GM19025 (cell line): ENCODE measurements around the gene VIP.
"Not testable (repeated sequence)": the region's sequence is repeated elsewhere in the genome, so short reads cannot be mapped to it uniquely, and the experiment has no call there.

Experiments used
- ATAC-seq: cut with Tn5 transposase; IDR thresholded peaks from one replicate; pipeline ENCODE4 v1.9.1; 2021; ENCODE audit warnings: mild to moderate bottlenecking, low read depth, moderate library complexity; ENCODE audit not compliant: unreplicated experiment

VIP gene

GRCh38 chr6:152750694-152751093 is at the start of gene VIP:
Gene VIP (plus strand): TSS chr6:152750797. CDS start chr6:152752178, 1,381 bp downstream.
- ATAC-seq, result no peak

GRCh38 chr6:152701081-152701862 is 49.3 kb upstream of the VIP start:
- ATAC-seq, result no peak

- ATAC-seq, result no peak
Measured at GRCh38 chr6:152701863-152702401, 48.7 kb upstream of the VIP start.

DNA sequence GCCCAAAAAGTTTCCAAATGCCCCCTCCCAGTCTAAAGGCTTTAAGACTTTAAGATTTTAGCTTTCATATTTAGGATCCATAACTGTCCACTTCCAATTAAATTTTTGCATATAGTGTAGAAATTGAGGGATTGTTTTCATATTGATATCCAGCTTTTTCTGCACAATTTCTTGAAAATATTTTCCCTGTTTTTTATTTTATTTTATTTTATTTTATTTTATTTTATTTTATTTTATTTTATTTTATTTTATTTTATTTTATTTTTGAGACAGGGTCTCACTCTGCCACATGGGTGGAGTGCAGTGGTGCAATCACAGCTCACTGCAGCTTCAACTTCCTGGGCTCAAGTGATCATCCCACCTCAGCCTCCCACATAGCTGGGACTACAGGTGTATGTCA is 46.8 kb upstream of the VIP start:
- not testable (repeated sequence) for ATAC-seq

DNA sequence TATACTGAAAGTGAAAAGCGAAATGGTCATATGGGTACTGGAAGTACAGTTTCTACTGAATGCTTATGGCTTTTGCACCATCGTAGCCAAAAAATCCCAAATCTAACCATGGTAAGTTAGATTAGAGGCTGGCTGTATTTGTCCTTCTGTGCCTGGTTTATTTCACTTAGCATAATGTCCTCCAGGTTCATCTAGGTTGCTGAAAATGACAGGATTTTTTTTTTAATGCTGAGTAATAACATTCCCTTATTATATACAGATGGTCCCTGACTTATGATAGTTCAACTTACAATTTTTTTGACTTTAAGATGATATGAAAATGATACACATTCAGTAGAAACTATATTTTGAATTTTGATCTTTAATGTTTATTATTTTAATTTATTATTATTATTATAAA is 45.3 kb upstream of the VIP start:
- ATAC-seq, result no peak

DNA sequence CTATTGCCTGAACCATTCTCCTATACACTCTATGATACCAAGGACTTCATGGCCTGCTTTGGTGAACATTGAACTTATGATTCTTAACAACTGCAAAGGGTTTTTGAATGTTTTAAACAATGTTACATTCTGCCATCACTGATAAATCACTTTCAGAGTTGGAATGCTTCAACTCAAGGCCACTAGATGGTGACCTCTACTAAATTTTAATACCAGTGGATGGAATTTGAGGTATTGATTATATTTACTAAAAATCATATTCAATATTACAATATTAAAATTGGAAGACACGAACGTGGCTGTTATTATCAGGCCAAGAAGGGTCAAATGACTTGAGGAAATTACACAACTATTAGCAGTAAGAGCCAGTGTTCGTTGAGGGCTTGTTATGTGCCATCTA is 34.3 kb upstream of the VIP start:
- ATAC-seq, result no peak

DNA sequence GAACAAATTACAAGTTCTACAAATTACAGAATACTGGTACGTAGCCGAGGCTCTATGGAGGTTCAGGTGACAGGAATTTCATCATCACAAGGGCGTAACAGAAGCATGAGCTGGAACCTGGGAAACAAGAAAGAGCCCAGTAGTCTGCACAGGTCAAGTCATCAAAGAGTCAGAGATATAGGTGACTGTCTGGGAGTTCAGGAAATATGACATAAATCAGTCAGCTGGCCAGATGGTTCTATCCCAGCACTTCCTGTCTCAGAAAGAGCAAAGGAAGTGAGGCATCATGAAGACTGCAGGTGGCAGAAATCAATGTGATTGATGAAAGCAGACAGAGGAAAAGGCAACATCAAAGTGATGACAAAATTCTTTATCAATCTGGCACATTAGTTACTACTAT is 29.6 kb upstream of the VIP start:
- ATAC-seq, result no peak

DNA sequence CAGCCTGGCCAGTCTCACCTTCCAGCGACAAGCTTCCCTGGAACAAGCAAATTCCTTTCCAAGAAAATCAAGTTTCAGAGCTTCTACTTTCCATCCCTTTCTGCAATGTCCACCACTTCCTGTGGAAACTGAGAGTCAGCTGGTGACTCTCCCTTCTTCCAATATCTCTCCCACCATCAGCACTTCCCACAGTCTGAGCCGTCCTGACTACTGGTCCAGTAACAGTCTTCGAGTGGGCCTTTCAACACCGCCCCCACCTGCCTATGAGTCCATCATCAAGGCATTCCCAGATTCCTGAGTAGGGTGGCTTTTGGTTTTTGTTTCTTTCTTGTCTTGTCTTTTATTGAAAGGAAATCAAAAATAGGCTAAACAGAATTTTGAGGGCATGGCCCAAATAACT is 28.6 kb upstream of the VIP start:
- ATAC-seq, result no peak

DNA sequence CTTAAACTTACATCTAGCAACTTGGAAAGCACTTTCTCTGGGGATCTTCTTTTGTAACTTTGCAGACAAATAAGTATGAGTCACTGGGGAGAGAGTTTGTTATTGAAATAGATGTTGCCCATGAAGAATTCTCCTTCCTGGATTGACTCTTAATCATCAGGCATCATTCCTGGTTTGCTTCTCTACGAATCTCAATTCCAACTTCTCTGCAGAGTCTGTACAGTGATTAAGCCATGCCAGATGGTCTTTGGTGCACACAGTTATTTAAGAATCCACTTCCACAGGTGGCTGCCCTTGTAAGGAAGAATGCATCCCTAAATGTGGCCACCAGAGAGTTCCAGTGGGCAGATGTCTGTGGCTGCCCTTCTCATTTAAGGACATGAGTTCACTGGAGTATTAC is 27.2 kb upstream of the VIP start:
- no peak for ATAC-seq

DNA sequence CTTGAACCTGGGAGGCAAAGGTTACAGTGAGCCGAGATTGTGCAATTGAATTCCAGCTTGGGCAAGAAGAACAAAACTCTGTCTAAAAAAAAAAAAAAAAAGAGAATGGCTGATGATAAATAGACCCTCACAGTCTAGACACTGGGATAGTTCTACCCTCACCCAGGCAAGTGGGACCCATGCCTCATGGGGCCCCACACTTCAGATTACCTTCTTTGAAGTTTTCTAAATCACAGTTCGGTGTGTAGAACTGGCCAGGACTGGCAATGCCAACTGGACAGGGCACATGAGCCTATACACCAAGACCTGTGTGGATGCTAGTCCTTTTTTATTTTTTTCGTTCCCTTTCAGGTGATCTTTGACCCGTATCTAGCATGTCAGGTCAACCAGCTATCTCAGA is 24.3 kb upstream of the VIP start:
- ATAC-seq, result no peak

- no peak for ATAC-seq
Measured at GRCh38 chr6:152727507-152727906, 23.1 kb upstream of the VIP start.

GRCh38 chr6:152734630-152735029 is 16.0 kb upstream of the VIP start:
- no peak for ATAC-seq

DNA sequence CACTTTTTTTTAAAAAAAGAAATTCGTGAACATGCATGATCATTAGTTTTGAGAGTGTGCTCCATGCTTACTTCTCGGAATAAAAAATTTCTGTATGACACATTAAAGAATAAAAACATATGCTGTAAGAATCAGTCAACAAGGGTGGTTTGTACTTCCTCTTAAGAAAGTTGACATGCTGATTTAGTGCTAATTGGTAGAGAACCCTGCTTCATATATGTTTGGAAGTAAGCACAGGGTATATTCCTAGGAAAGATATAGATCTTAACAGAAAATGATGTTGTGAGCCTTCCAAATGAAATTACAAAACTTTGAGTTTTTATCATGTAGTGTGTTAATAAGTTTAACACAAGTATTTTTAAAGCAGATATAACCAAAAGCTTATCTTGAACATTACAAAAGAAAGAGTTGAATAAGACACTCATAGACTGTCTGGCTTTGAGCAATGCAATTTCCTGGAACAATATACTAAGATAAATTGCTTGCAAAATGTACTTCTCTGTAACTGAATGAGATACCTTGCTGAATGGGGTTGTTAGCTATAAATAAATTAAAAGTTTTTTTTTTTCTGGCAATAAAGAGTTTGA is 13.8 kb upstream of the VIP start:
- no peak for ATAC-seq

DNA sequence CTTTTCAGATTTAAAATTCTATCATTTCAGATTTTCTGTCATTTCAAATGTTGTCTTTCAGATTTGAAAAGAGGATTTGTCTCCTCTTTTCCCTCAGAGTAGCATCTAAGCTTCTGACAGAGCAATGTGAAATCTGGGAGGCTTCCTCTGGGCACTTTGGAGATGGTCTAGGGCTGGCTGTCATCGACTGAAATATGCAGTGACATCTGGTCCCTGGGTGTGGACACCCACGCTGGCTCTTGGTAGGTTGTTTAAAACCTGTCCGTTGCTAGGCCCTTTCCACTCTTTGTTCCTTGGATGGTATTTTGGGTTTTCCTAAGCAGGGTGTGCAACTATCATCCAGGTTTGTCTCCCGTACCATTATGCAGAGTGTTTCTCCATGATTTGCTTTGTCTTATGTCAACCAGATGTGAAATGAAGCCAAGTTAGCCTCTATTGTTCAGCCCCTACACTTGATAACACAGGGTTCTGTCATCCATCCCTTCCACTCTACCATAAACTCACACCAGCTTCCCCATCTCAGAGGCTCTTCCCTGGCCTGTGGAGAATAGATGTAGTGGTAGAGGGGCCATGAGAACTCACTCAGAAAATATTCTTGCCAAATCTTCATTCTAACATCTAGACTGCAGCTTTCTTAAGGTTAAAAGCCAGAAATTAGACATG is 5.0 kb upstream of the VIP start:
- ATAC-seq, result no peak

GRCh38 chr6:152746172-152746553 is 4.4 kb upstream of the VIP start:
- ATAC-seq, result no peak

GRCh38 chr6:152748843-152749242 is 1.8 kb upstream of the VIP start:
- ATAC-seq, result no peak

GRCh38 chr6:152749336-152749735 is 1.3 kb upstream of the VIP start:
- no peak for ATAC-seq

GRCh38 chr6:152765331-152765730 is 14.7 kb downstream of the VIP start:
- no peak for ATAC-seq

DNA sequence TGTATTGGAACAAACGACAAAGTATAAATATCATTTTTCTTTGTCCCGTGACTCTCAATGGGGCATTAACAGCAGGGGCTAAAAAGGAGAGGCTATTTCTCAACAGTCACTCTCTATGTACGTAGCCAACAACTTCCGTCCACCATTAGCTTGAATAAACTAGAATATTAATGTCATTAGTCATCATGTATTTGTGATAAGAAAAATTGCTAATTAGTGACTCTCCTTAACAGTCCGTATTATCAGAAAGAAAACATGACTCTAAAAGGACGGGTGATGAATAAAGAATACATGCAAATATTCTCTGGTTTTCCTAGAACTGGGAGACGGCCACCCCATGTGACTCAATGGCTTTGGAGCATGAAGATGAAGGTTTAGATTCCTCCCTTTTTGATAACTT is 18.6 kb downstream of the VIP start:
- no peak for ATAC-seq

DNA sequence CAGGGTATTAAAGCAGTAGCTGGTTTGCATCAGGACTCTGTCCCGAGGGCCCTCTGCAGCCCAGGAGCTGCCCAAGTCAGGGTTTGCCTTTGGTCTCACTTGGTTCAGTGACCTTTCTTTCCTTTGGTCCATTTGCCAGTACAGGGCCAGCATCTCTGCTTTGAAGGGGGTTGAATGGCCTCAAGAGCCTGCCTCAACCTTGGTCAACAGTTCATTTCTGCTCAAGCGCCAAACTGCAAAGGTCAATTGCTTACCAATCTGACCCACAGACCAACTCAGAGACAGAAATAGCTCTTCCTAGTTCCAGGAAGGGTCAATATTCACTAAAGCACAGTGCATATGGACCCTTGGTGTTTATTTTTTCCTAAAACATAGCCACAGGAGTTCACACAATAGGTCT is 19.4 kb downstream of the VIP start:
- ATAC-seq, result no peak

DNA sequence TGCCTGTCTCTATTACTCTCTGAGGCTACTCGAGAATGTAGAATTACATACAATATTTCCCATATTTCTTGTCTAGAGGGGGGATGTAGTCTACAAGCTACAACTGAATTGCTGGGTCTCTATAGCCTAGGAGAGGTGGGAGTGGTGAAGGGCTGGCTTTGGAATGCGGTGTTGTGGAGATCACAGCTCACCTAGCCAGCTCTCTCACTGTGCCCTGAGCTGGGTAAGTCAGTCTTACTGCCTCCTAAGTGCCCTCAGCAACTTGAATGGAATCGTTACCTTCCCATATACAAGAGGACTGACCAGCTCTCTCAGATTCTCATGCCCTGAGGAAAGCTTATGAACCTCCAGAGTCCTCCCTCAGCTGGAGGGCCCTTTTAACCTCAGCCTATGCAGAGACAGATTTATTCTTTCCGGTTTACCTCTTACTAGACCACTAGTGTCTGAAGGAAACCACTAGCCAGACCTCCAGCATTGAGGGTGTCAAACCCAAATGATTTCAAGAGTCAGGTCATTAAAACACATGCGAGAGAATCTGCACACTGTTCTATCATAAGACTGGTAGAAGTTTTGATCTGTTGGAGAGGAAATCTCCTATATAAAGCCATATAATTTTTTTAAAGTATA is 20.6 kb downstream of the VIP start:
- no peak for ATAC-seq
